ENCODE results near the gene SMPD4. TPM values are rescaled to one million over a fixed set of nuclear protein-coding genes. Genes with fewer than 3 reads are reported as not detected.
"Not testable (repeated sequence)": the region's sequence is repeated elsewhere in the genome, so short reads cannot be mapped to it uniquely, and the experiment has no call there.

The SMPD4 gene
- total and polyA plus RNA-seq, 2 of the 8 experiments (the other 6 are each of a cell fraction or from before 2014, with no cell fraction given), result 102 to 106 TPM

DNA sequence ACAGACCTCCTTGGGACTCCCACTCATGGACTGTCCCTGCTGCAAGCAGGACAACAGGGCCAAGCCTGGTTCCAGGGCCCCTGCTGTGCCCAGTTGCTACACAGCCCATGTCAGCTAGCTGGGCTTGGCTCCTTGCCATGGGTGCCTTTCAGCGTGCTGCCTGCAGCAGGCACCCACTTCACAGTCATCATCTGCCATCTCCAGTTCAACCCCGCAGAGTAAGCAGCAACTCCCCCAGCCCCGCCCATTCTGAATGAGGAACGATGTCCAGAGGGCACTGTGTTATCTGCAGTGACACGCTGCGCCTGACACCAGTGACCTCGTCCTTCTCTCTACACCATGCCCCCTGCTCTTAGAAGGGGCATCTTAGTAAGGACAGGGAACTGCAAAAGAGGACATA lies 21.1 kb upstream of the SMPD4 start:
- H2BK20ac ChIP-seq (ENCODE audit: low read length); FAIRE-seq: not testable (repeated sequence)

More for the DNA sequence above, 21.1 kb upstream of the SMPD4 start:
- H3K4me1 ChIP-seq (replicated peaks in 1 of 4; ENCODE audit: control insufficient read depth in 3 of 4, insufficient read depth in 4 of 4, low read length in 3 of 4); H3K4me2 ChIP-seq (ENCODE audit: insufficient read depth in 1 of 2, low read depth in 2 of 2, low read length in 2 of 2); H2BK5ac ChIP-seq (ENCODE audit: low read depth, low read length); H3K4me3 ChIP-seq (ENCODE audit: extremely low read depth in 1 of 4, insufficient read depth in 2 of 4, low read depth in 3 of 4, low read length in 4 of 4); H3K79me1 ChIP-seq (ENCODE audit: low read depth, low read length); H4K91ac ChIP-seq (replicated peaks; ENCODE audit: insufficient read length, low read length); H3K79me2 ChIP-seq (ENCODE audit: control insufficient read depth in 1 of 2, insufficient read depth in 2 of 2, low read length in 2 of 2); DNase-seq (ENCODE audit: low read depth in 1 of 2, low spot score in 2 of 2); H4K8ac ChIP-seq (ENCODE audit: extremely low read depth, insufficient read depth, low read length); H4K20me1 ChIP-seq (replicated peaks in 1 of 2; ENCODE audit: control insufficient read depth in 1 of 2, insufficient read depth in 2 of 2, low read length in 2 of 2); H3K18ac ChIP-seq (ENCODE audit: extremely low read depth, low read length); H3K27me3 ChIP-seq (replicated peaks in 1 of 4; ENCODE audit: control insufficient read depth in 3 of 4, extremely low read depth in 1 of 4, insufficient read depth in 3 of 4, low read length in 3 of 4); H3K36me3 ChIP-seq (ENCODE audit: control insufficient read depth in 2 of 4, insufficient read depth in 4 of 4, low read length in 3 of 4); H2AK5ac ChIP-seq (ENCODE audit: low read depth, low read length); POLR2A ChIA-PET (ENCODE audit: partially characterized antibody); H3K27ac ChIP-seq (ENCODE audit: low read depth, low read length); H3K9ac ChIP-seq (replicated peaks in 1 of 4; ENCODE audit: extremely low read depth in 1 of 4, low read depth in 3 of 4, low read length in 3 of 4); H2AFZ ChIP-seq (ENCODE audit: low read length); H3K56ac ChIP-seq (replicated peaks; ENCODE audit: insufficient read length, low read depth, low read length); H2BK120ac ChIP-seq (replicated peaks; ENCODE audit: low read depth, low read length); CTCF ChIA-PET (ENCODE audit: partially characterized antibody); H3K4ac ChIP-seq (replicated peaks; ENCODE audit: insufficient read length, low read depth, low read length); H3K23ac ChIP-seq (ENCODE audit: insufficient read length); H2BK15ac ChIP-seq (ENCODE audit: low read length); H3K9me3 ChIP-seq (ENCODE audit: insufficient read depth in 2 of 2, low read depth in 1 of 2, low read length in 1 of 2); H4K5ac ChIP-seq (ENCODE audit: insufficient read length, low read depth, low read length); H2BK12ac ChIP-seq (ENCODE audit: low read depth, low read length); H3K14ac ChIP-seq (ENCODE audit: insufficient read length); H3K23me2 ChIP-seq (ENCODE audit: low read depth, low read length): not testable (repeated sequence)
- no CpG with 5 or more reads among the region's 7 CpGs for WGBS, 2 experiments (ENCODE audit: extremely low coverage in 1 of 2, insufficient coverage in 1 of 2, insufficient read length in 1 of 2, insufficient replicate concordance in 2 of 2, low coverage in 1 of 2, low lambda C conversion rate in 2 of 2, missing lambda C conversion rate in 1 of 2)
